ENCODE measurements around the gene UBE2Z.

UBE2Z gene

DNA sequence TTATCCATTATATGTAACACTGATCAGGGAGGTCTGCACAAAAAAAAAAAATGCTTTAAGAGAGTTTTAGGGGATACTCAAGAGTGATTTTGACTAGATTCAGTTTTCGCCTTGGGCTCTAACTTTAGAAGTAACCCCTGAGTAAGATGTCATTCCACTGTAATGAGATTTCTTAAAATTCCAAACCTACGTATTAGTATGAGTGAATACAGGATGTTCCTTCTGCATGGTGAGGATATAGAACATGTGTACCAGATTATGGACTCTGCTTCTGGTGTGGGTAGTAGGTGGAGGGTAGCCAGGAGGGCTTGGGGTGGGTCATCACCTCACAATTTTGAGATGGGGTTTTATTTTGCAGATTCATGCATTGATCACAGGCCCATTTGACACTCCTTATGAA lies 4.3 kb downstream of the UBE2Z start:
- no peak overlapping the region for H2AFZ ChIP-seq (ENCODE audit: low read length)
- no peak overlapping the region for H3K27ac ChIP-seq (ENCODE audit: low read length)
- no peak for DNase-seq
- H3K79me2 ChIP-seq (ENCODE audit: low read length): peaks cover 83% of the 10 kb centered on the region
- no peak overlapping the region for H3K4me2 ChIP-seq (ENCODE audit: low read depth, low read length)
- peaks cover 22% of the 10 kb centered on the region for H3K4me1 ChIP-seq (ENCODE audit: low read length)
- H3K27me3 ChIP-seq (replicated peaks; ENCODE audit: insufficient read depth, low read length): no peaks in the 10 kb centered on the region
- H4K20me1 ChIP-seq (ENCODE audit: insufficient read depth, low read length): no peaks in the 10 kb centered on the region
- no peaks in the 10 kb centered on the region for H3K9me2 ChIP-seq (replicated peaks; ENCODE audit: insufficient read depth, low read length)
- no peak overlapping the region for H3K4me3 ChIP-seq (ENCODE audit: low read length)
- no peak overlapping the region for H3K9ac ChIP-seq (ENCODE audit: low read length)
- TF ChIP-seq EZH2phosphoT487 (IDR thresholded peaks at IDR 0.05; ENCODE audit: low read length) (no peak), CTCF (IDR thresholded peaks at IDR 0.05; ENCODE audit: low read length) (no peak), EZH2 (optimal IDR thresholded peaks at IDR 0.05; ENCODE audit: low read depth, low read length) (no peak)
- H3K36me3 ChIP-seq (replicated peaks; ENCODE audit: insufficient read depth, low read length): peaks cover 3% of the 10 kb centered on the region; the same call in 1 of the 2 replicates
- peaks cover 17% of the 10 kb centered on the region; the same call in 1 of the 2 replicates for H3F3A ChIP-seq (ENCODE audit: insufficient read depth, low read length)
- H3K9me3 ChIP-seq (replicated peaks; ENCODE audit: insufficient read depth, low read length): no peaks in the 10 kb centered on the region

- Histone ChIP-seq H4K20me1 (ENCODE audit: insufficient read depth, low read length) (no peaks in the 10 kb centered on the region), H3K9me3 (replicated peaks; ENCODE audit: insufficient read depth, low read length) (no peaks in the 10 kb centered on the region), H3K4me1 (ENCODE audit: low read length) (peaks cover 11% of the 10 kb centered on the region), H3K9ac (ENCODE audit: low read length) (no peak overlapping the region), H3K27me3 (replicated peaks; ENCODE audit: insufficient read depth, low read length) (no peaks in the 10 kb centered on the region), H3K36me3 (replicated peaks; ENCODE audit: insufficient read depth, low read length) (peaks cover 3% of the 10 kb centered on the region; the same call in 1 of the 2 replicates), H3K27ac (ENCODE audit: low read length) (peak overlapping the region; percentile 32; the same call in 1 of the 2 replicates), H3K4me2 (ENCODE audit: low read depth, low read length) (peak overlapping the region; percentile 43; the same call in 1 of the 2 replicates), H2AFZ (ENCODE audit: low read length) (no peak overlapping the region), H3K9me2 (replicated peaks; ENCODE audit: insufficient read depth, low read length) (no peaks in the 10 kb centered on the region), H3F3A (ENCODE audit: insufficient read depth, low read length) (peaks cover 12% of the 10 kb centered on the region; the same call in 1 of the 2 replicates), H3K79me2 (ENCODE audit: low read length) (peaks cover 65% of the 10 kb centered on the region), H3K4me3 (ENCODE audit: low read length) (no peak overlapping the region)
- TF ChIP-seq EZH2phosphoT487 (IDR thresholded peaks at IDR 0.05; ENCODE audit: low read length) (no peak), CTCF (IDR thresholded peaks at IDR 0.05; ENCODE audit: low read length) (no peak), EZH2 (optimal IDR thresholded peaks at IDR 0.05; ENCODE audit: low read depth, low read length) (no peak)
- peak; percentile 41 for DNase-seq
Measured at GRCh38 chr17:48915459-48916282, 7.5 kb downstream of the UBE2Z start.

DNA sequence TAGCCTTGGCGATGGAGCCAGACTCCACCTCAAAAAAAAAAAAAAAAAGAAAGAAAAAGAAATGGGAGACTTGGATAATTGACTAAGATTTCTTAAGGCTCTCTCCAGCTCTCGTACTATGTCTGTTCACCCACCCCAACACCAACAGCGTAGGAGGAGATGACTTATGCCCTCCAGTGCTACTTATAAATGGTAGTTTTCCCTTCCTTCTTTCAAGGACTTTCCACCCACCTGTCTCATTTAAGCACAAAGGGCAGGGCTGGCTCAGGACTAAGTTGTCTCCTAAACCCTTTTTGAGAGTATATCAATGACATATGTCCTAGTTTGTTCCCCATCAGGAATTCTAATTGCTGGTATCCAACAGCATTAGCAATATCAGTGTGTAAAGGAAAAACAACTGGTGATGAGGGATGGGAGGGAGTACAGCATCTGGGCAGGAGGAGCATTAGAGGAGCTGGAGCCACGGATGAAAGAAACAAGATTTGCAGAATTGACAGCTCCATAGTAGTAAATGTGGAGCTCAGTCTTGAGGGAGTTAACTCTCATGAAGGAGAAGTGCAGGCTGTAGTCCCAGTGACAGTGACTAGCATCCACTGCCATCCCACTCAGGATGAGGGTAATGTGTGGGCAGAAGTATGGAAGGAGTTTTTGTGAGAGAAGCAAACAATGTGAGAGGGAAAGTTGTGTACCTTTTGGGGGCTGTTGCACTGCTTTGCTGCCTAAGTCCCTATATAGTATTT lies 17.2 kb downstream of the UBE2Z start:
- Histone ChIP-seq H3F3A (ENCODE audit: insufficient read depth, low read length) (no peaks in the 10 kb centered on the region; the same call in 1 of the 2 replicates), H3K9me2 (replicated peaks; ENCODE audit: insufficient read depth, low read length) (no peaks in the 10 kb centered on the region), H3K9me3 (replicated peaks; ENCODE audit: insufficient read depth, low read length) (no peaks in the 10 kb centered on the region), H4K20me1 (ENCODE audit: insufficient read depth, low read length) (no peaks in the 10 kb centered on the region; the same call in 1 of the 2 replicates), H3K4me3 (ENCODE audit: low read length) (no peak overlapping the region), H3K36me3 (replicated peaks; ENCODE audit: insufficient read depth, low read length) (peaks cover 10% of the 10 kb centered on the region; the same call in 1 of the 2 replicates), H3K79me2 (ENCODE audit: low read length) (no peaks in the 10 kb centered on the region), H3K27me3 (replicated peaks; ENCODE audit: insufficient read depth, low read length) (no peaks in the 10 kb centered on the region), H3K4me2 (ENCODE audit: low read depth, low read length) (no peak overlapping the region), H2AFZ (ENCODE audit: low read length) (no peak overlapping the region), H3K27ac (ENCODE audit: low read length) (no peak overlapping the region), H3K4me1 (ENCODE audit: low read length) (no peaks in the 10 kb centered on the region), H3K9ac (ENCODE audit: low read length) (no peak overlapping the region)
- TF ChIP-seq CTCF (IDR thresholded peaks at IDR 0.05; ENCODE audit: low read length) (no peak), EZH2 (optimal IDR thresholded peaks at IDR 0.05; ENCODE audit: low read depth, low read length) (no peak), EZH2phosphoT487 (IDR thresholded peaks at IDR 0.05; ENCODE audit: low read length) (no peak)
- DNase-seq: no peak
